Activated B cell treated with CpG ODN at 0.5 μM for 24 hours (primary cell): ENCODE results near the gene PHKG2. TPM values are rescaled to one million over a fixed set of nuclear protein-coding genes. Genes with fewer than 3 reads are reported as not detected.

Experiments used
- ATAC-seq: fragments of 200-7000 bp; cut with Tn5 transposase; one replicate; pipeline ENCODE4 v1.10.0; 2021; ENCODE audit warnings: low read depth, mild to moderate bottlenecking, moderate library complexity
- CTCF ChIA-PET: fragments of 350-600 bp; sonication (Branson Sonifier 250); formaldehyde crosslinking; loops from one replicate; lab custom pipeline; 2021; ENCODE audit warnings: antibody characterized with exemption; lab: Charles Lee
- POLR2A ChIA-PET: fragments of 350-600 bp; sonication (Branson Sonifier 250); formaldehyde crosslinking; loops from one replicate; lab custom pipeline; 2021; ENCODE audit warnings: antibody characterized with exemption; lab: Charles Lee
- DNase-seq: peaks from one replicate; pipeline ENCODE4 v3.0.0; 2022
- H3K27ac Mint-ChIP-seq: one replicate; pipeline ENCODE4 v1.8.0; 2020; ENCODE audit warnings: mixed read lengths
- H3K27me3 Mint-ChIP-seq: one replicate; pipeline ENCODE4 v1.8.0; 2021; ENCODE audit warnings: mixed read lengths
- H3K36me3 Mint-ChIP-seq: one replicate; pipeline ENCODE4 v1.8.0; 2021; ENCODE audit warnings: low read depth, mixed read lengths
- H3K4me1 Mint-ChIP-seq: one replicate; pipeline ENCODE4 v1.8.0; 2021; ENCODE audit warnings: mixed read lengths
- H3K4me3 Mint-ChIP-seq: one replicate; pipeline ENCODE4 v1.8.0; 2020; ENCODE audit warnings: mild to moderate bottlenecking, mixed read lengths
- H3K9me3 Mint-ChIP-seq: one replicate; pipeline ENCODE4 v1.8.0; 2020; ENCODE audit warnings: mixed read lengths
- CTCF ChIP-seq: fragments of 200-600 bp; IDR thresholded peaks from one replicate; pipeline ENCODE4 v1.8.0; 2022; ENCODE audit warnings: antibody characterized with exemption, mild to moderate bottlenecking
- intact Hi-C: fragments of 100-400 bp; cut with micrococcal nuclease; formaldehyde crosslinking; loops from one replicate; pipeline ENCODE4 v1.15.1; 2024
- total RNA-seq: library from RNA; stranded (reverse); gene quantifications from 2 replicates; pipeline ENCODE4 v1.2.3, GENCODE V29; 2022

Gene PHKG2
- total RNA-seq, 1 donor from 2014 or later = 51.4 TPM

- Mint-ChIP-seq H3K4me3 (peak overlapping the region; percentile 93), H3K36me3 (peaks cover 58% of the 10 kb centered on the region), H3K9me3 (no peaks in the 10 kb centered on the region), H3K4me1 (peaks cover 39% of the 10 kb centered on the region), H3K27ac (peak overlapping the region; percentile 87), H3K27me3 (no peaks in the 10 kb centered on the region)
- ATAC-seq = no peak
- no peak for DNase-seq
- intact Hi-C loops = loop anchor here (5.0 kb wide), 1 partner anchor 131 kb away; the partner anchor contains the start of gene BCL7C
- POLR2A ChIA-PET = interaction anchor here (0.6 to 3.6 kb wide), 6 partner anchors 13 to 357 kb away, joined by 3 to 13 read pairs (median 4); partner anchors contain the start of genes KAT8 and PHKG2
- TF ChIP-seq CTCF = no peak
- CTCF ChIA-PET = no interaction called here
Measured at GRCh38 chr16:30760577-30761426, 12.6 kb downstream of the PHKG2 start.

- H3K4me3 Mint-ChIP-seq = peak overlapping the region; percentile 93
Measured at GRCh38 chr16:30761427-30761927, 13.3 kb downstream of the PHKG2 start.

GRCh38 chr16:30761928-30762902, 14.0 kb downstream of the PHKG2 start, which contains the start of the genes CFAP119 and RNF40:
TSS of gene CFAP119 (minus strand) at chr16:30762062. CDS start at chr16:30761748, 314 bp downstream.
TSS of gene RNF40 (plus strand) at chr16:30762322. CDS start at chr16:30762546, 224 bp downstream.
- H3K9me3 Mint-ChIP-seq = no peaks in the 10 kb centered on the region
- peak; percentile 89 for ATAC-seq
- POLR2A ChIA-PET = interaction anchor here (0.6 to 3.6 kb wide), 2 partner anchors 14 to 68 kb away, joined by 5 to 13 read pairs (median 10); partner anchors contain the start of gene PHKG2

More at GRCh38 chr16:30761427-30761927, 13.3 kb downstream of the PHKG2 start:
- Mint-ChIP-seq H3K9me3 (no peaks in the 10 kb centered on the region), H3K36me3 (peaks cover 58% of the 10 kb centered on the region), H3K27me3 (no peaks in the 10 kb centered on the region), H3K27ac (peak overlapping the region; percentile 87), H3K4me1 (peaks cover 39% of the 10 kb centered on the region)
- DNase-seq = peak; percentile 48
- no peak for TF ChIP-seq CTCF
- ATAC-seq = peak; percentile 31
- POLR2A ChIA-PET = interaction anchor here (0.6 to 3.6 kb wide), 3 partner anchors 13 to 53 kb away, joined by 4 to 13 read pairs (median 7); partner anchors contain the start of gene PHKG2
- CTCF ChIA-PET = no interaction called here
- intact Hi-C loops = loop anchor here (5.0 kb wide), 1 partner anchor 131 kb away; the partner anchor contains the start of gene BCL7C

More at GRCh38 chr16:30761928-30762902, 14.0 kb downstream of the PHKG2 start, which contains the start of the genes CFAP119 and RNF40:
- Mint-ChIP-seq H3K4me1 (peaks cover 42% of the 10 kb centered on the region), H3K27ac (peak within 1 kb of the TSS; percentile 87), H3K27me3 (no peaks in the 10 kb centered on the region), H3K36me3 (peaks cover 61% of the 10 kb centered on the region), H3K4me3 (peak within 1 kb of the TSS; percentile 93)
- CTCF ChIA-PET = no interaction called here
- no peak for TF ChIP-seq CTCF
- peak; percentile 94 for DNase-seq
- intact Hi-C loops = loop anchor here (1.0 to 5.0 kb wide), 8 partner anchors 14 to 160 kb away; partner anchors contain the start of genes BCL7C, FBRS, PHKG2 and PRR14
